Right atrium auricular region (tissue), 2 donors: ENCODE results near the gene ARHGEF16. TPM values are rescaled to one million over a fixed set of nuclear protein-coding genes. Genes with fewer than 3 reads are reported as not detected.

Experiments used
- DNase-seq: peaks from one replicate; pipeline ENCODE4 v3.0.0-alpha.2; 2019; ENCODE audit warnings: low spot score
- H3K27ac ChIP-seq, 2 donors: fragments of 200-600 bp; sonication (generic); 1 replicate in 1 of 2; 2 replicates in 1 of 2; pipeline ENCODE4 v1.5.1; 2016 to 2019
- H3K27me3 ChIP-seq, 2 donors: fragments of 200-600 bp; sonication (generic); one replicate each; pipeline versions ENCODE4 v1.5.1 to v1.6.0; 2017 to 2019
- H3K36me3 ChIP-seq: fragments of 200-600 bp; sonication (generic); one replicate; pipeline ENCODE4 v1.5.1; 2016
- H3K4me1 ChIP-seq, 2 donors: fragments of 200-600 bp; sonication (generic); one replicate each; pipeline versions ENCODE4 v1.5.1 to v1.6.0; 2017 to 2019
- H3K4me3 ChIP-seq, 2 donors: fragments of 200-600 bp; sonication (generic); 1 replicate in 1 of 2; 2 replicates in 1 of 2; pipeline ENCODE4 v1.5.1; 2017 to 2019; ENCODE audit warnings: mild to moderate bottlenecking in 1 of 2, moderate library complexity in 1 of 2
- H3K9me3 ChIP-seq, 2 donors: fragments of 200-600 bp; sonication (generic); one replicate each; pipeline ENCODE4 v1.5.1; 2019
- total RNA-seq, 2 donors: library from RNA; depleted of rRNA; stranded (reverse); fragments of >200 nt; gene quantifications; one replicate each; pipeline ENCODE4 v1.1.0, GENCODE V29; 2016
- TF ChIP-seq, protein P1 (sequence below), 2 donors: fragments of 200-600 bp; sonication (generic); IDR thresholded peaks; one replicate each; pipeline ENCODE4 v1.5.1; 2019; ENCODE audit warnings: antibody characterized with exemption in 2 of 2

The ARHGEF16 gene
- total RNA-seq, 2 donors from 2014 or later, result 0.22 to 1.5 TPM

DNA sequence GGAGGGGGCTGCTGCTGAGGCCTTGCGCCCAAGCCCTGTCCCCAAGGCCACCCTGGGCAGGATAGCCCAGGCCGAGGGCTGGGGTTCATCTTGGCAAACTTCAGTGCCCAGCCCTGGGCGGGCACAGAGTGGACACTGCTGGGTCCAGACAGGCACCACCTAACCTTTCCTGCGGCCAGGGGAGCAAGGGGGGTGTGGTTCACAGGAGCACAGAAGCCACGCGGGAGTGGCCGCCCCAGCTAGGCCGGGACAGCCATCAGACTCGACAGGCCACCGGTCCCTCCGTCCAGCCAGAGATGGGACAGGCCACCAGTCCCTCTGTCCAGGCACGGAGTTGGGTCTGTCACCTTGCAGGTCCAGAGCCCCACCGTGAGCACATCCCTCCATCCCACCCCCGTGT lies 28.9 kb downstream of the ARHGEF16 start:
- no peak overlapping the region for H3K4me3 ChIP-seq
- H3K36me3 ChIP-seq, result no peaks in the 10 kb centered on the region
- H3K27ac ChIP-seq, result no peak overlapping the region
- TF ChIP-seq, protein P1, sequence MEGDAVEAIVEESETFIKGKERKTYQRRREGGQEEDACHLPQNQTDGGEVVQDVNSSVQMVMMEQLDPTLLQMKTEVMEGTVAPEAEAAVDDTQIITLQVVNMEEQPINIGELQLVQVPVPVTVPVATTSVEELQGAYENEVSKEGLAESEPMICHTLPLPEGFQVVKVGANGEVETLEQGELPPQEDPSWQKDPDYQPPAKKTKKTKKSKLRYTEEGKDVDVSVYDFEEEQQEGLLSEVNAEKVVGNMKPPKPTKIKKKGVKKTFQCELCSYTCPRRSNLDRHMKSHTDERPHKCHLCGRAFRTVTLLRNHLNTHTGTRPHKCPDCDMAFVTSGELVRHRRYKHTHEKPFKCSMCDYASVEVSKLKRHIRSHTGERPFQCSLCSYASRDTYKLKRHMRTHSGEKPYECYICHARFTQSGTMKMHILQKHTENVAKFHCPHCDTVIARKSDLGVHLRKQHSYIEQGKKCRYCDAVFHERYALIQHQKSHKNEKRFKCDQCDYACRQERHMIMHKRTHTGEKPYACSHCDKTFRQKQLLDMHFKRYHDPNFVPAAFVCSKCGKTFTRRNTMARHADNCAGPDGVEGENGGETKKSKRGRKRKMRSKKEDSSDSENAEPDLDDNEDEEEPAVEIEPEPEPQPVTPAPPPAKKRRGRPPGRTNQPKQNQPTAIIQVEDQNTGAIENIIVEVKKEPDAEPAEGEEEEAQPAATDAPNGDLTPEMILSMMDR (IDR thresholded peaks at IDR 0.05), result no peak
- peaks cover 0 to 5% of the 10 kb centered on the region in 2 donors for H3K9me3 ChIP-seq
- H3K4me1 ChIP-seq, result no peaks in the 10 kb centered on the region
- no peak for DNase-seq
- no peaks in the 10 kb centered on the region for H3K27me3 ChIP-seq

DNA sequence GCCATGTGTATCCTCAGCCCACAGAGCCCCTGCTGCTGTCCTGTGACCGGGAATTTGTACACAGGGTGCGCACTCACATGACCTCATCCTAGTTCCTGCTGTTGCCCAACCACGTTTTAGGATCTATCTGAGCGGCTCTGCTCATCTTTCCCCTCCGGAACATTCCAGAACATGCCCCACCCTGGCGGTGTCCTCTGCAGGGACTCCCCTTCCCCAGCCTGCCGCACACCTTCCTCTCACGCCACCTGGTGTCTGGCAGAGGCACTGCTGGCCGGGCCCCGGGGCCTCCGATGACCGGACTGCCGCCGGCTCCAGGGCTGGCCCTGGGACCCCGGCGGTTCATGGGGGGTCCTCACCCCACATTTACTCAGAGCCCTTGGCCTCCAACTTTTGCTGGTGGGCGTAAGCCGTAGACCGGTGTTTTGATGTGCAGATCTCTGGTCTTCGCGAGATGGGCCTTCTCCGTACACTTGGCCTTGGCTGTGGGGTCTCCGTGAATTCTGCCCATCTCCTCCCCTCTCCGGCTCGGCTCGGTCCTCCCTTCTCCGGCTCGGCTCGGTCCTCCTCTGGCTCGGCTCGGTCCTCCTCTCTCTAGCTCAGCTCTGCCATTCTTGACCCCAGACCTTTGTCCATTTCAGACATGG lies 29.5 kb downstream of the ARHGEF16 start:
- Histone ChIP-seq H3K9me3 (peaks cover 0 to 10% of the 10 kb centered on the region in 2 donors), H3K27ac (no peak overlapping the region), H3K36me3 (no peaks in the 10 kb centered on the region), H3K4me1 (no peaks in the 10 kb centered on the region), H3K4me3 (no peak overlapping the region), H3K27me3 (no peaks in the 10 kb centered on the region)
- no peak for DNase-seq
- TF ChIP-seq, protein P1 (IDR thresholded peaks at IDR 0.05), result peak; percentile 78 to 94

DNA sequence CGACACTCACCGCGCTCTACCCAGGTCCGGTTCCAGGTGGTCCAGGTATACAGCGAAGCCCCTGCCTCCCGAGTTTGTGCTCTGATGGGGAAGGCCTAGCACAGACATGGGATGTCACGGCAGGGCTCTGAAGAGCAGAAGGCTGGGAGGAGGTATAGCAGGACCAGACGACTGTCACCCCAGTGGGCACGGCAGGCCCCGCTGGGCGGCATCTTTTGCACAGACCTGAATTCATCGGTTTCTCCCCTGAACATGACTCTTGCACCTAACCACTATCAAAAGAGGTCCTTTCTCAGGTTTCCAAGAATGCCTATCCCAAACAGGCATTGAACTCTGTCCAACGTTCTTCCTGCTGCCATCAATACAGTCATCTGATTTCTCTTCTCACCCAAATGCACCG lies 30.6 kb downstream of the ARHGEF16 start:
- TF ChIP-seq, protein P1 (IDR thresholded peaks at IDR 0.05), result no peak
- Histone ChIP-seq H3K4me3 (no peak overlapping the region), H3K27ac (no peak overlapping the region), H3K36me3 (no peaks in the 10 kb centered on the region), H3K27me3 (no peaks in the 10 kb centered on the region), H3K4me1 (no peaks in the 10 kb centered on the region), H3K9me3 (peaks cover 0 to 10% of the 10 kb centered on the region in 2 donors)
- no peak for DNase-seq

DNA sequence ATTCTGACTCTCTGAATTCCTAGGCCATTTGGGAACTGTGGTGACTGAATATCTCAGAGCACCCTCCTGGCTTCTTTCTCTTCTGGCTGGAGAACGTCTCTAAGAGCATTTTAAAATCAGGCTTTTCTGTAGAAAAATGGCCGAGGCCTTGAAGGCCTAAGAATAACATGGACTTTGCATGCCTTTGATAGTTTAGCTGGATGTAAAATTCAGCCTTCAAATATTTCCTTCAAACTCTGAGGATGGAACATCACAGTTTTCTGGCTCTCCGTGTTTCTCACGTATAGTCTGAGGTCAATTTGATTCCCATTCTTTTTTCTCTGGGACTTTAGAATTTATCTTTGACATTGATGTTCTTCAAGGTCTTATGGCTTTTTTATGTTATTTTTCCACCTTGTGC lies 34.0 kb downstream of the ARHGEF16 start:
- H3K9me3 ChIP-seq, result peaks cover 0 to 10% of the 10 kb centered on the region in 2 donors

DNA sequence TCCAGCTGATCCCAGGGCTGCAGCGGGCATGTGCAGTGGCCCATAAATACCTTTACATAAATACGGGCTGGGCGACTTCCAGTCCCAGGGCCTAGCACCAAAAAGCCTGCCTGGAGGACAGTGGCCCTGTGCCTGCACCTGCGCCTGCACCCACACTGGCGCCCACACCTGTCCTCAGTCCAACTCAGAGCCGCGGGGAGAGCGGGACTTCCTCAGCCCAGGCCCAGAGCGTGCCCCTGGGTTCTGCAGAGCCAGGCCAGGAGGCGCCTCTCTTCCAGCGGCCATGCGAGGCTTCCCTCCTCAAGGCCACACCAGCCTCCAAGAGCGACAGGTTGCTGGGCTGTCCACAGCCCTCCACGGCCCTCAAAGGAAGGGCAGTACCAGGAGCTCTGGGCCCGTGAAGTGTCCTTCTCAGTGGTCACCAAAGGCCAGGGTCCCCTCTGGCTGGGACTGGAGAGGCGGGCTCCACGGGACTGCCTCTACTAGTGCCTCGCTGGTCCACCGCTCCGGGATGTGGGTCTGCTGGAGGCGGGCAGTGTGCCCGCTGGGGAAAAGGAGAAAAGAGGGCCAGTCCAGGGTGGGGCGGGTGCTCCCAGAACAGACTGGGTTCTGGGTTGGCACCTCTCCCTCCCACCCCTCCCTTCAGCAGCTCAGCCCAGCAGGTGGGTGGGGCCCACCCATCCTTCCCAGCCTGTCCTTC lies 35.7 kb downstream of the ARHGEF16 start:
- no peaks in the 10 kb centered on the region for H3K27me3 ChIP-seq
- peaks cover 0 to 10% of the 10 kb centered on the region in 2 donors for H3K9me3 ChIP-seq
- no peaks in the 10 kb centered on the region for H3K36me3 ChIP-seq
- TF ChIP-seq, protein P1 (IDR thresholded peaks at IDR 0.05), result no peak
- H3K27ac ChIP-seq, result no peak overlapping the region
- no peak overlapping the region for H3K4me3 ChIP-seq
- H3K4me1 ChIP-seq, result peaks cover 0 to 9% of the 10 kb centered on the region in 2 donors
- DNase-seq, result no peak

More for the DNA sequence above, 34.0 kb downstream of the ARHGEF16 start:
- Histone ChIP-seq H3K27ac (no peak overlapping the region), H3K36me3 (no peaks in the 10 kb centered on the region), H3K4me1 (peaks cover 0 to 9% of the 10 kb centered on the region in 2 donors), H3K4me3 (no peak overlapping the region), H3K27me3 (no peaks in the 10 kb centered on the region)
- no peak for DNase-seq
- TF ChIP-seq, protein P1 (IDR thresholded peaks at IDR 0.05), result no peak
